ENCODE results near the gene PNLDC1. TPM values are rescaled to one million over a fixed set of nuclear protein-coding genes. Genes with fewer than 3 reads are reported as not detected.
"Not testable (repeated sequence)": the region's sequence is repeated elsewhere in the genome, so short reads cannot be mapped to it uniquely, and the experiment has no call there.

PNLDC1 gene
- total RNA-seq, 1 experiment from 2014 or later = 0.06 TPM

DNA sequence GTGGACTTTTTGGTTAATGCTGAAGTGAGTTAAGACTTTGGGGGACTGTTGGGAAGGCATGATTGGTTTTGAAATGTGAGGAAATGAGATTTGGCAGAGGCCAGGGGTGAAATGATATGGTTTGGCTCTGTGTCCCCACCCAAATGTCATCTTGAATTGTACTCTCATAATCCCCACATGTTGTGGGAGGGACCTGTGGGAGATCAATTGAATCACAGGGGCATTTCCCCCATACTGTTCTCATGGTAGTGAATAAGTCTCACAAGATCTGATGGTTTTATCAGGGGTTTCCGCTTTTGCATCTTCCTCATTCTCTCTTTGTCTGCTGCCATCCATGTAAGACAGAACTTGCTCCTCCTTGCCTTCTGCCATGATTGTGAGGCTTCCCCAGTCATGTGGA, 49.8 kb downstream of the PNLDC1 start:
- not testable (repeated sequence) for DNase-seq (ENCODE audit: low read depth)

GRCh38 chr6:159852877-159853276, 52.8 kb downstream of the PNLDC1 start:
- DNase-seq (ENCODE audit: low read depth) = no peak

DNA sequence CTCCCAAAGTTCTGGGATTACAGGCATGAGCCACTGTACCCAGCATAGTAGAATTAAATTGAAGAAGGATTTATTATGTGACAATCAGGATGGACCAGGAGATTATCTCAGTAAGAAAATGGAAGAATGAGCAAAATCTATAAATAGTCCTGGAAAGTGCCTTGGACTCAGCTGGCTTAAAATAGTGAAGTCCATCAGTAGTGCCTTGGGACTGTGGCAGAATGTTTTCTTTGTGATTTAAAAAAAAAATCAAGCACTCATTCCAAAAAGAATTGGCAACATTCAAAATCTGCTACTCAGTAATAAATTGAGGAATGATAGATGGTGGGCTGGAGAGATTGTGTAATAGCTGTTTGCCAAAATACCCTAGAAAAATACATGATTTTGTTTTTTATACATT, 53.7 kb downstream of the PNLDC1 start:
- no peak for DNase-seq (ENCODE audit: low read depth)

GRCh38 chr6:159854959-159855358, 54.9 kb downstream of the PNLDC1 start:
- DNase-seq (ENCODE audit: low read depth) = no peak

DNA sequence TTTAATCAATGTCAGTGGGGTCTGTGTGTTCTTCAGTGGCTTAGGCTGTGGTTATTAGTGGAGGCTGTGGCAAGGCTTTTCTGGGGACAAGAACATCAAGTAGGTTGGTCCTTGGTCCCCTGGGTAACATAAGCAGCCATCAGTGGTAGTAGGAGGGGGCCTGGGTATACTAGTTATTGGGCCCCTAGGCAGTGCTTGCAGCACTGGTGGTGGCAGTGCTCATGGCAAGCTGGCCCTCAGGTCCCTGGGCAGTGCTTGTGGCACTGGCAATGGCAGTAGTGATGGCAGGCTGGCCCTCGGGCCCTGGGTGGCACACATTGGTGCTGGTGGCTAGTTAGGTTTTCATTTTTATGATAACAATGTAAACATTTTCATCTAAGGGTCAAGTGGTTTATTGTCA, 58.2 kb downstream of the PNLDC1 start:
- DNase-seq (ENCODE audit: low read depth) = no peak

DNA sequence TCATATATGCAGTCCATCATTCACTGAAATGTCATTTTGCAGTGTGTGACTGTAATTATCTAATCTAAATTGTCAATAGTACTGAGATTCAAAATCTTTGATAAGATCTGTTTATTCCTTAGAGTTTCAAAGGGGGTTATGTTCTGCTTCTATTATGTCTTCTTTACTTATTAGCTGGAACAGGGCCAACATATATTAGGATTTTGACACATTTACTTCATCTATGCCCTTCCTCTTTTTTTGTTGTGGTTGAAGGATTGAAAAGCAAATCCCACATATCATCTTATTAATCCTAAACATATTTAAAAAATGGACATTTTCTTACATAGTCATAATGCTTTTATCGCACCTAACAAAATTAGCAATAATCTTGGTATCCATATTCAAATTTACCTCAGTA, 60.4 kb downstream of the PNLDC1 start:
- DNase-seq (ENCODE audit: low read depth) = no peak

GRCh38 chr6:159862103-159862502, 62.0 kb downstream of the PNLDC1 start:
- no peak for DNase-seq (ENCODE audit: low read depth)

DNA sequence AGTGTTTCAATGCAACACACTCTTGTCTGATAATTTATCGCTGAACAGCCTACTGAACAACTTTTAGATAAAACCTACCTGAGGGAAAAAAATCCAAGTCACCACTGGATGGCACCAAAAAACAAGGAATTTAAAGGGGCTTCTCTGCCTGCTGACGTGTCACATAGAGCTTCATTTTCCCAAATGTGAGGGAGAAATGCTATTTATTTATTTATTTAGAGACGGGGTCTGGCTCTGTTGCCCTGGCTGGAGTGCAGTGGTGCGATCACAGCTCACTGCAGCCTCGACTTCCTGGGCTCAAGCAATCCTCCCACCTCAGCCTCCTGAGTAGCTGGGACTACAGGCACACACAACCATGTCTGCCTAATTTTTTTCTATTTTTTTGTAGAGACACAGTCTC, 63.3 kb downstream of the PNLDC1 start:
- peak; percentile 63 for DNase-seq (ENCODE audit: low read depth)

- DNase-seq (ENCODE audit: low read depth) = no peak
These were observed 65.3 kb downstream of the PNLDC1 start for GRCh38 chr6:159865226-159865920.

- DNase-seq (ENCODE audit: low read depth) = no peak
These were observed 66.5 kb downstream of the PNLDC1 start for GRCh38 chr6:159866286-159867247.

Other genes starting within 250 kb of the PNLDC1 start
- 244 and 253 TPM in 2 replicates for gene SOD2, start 107.0 kb upstream of the PNLDC1 start, total RNA-seq (2014; rRNA removed; shearing (Covaris generic))
- gene WTAP, start 72.8 kb upstream of the PNLDC1 start, total RNA-seq (2014; rRNA removed; shearing (Covaris generic)) = 153 and 169 TPM in 2 replicates
- gene ACAT2, start 38.2 kb upstream of the PNLDC1 start, total RNA-seq (2014; rRNA removed; shearing (Covaris generic)) = 95.4 and 110 TPM in 2 replicates
- 741 and 813 TPM in 2 replicates for gene TCP1, start 10.7 kb upstream of the PNLDC1 start, total RNA-seq (2014; rRNA removed; shearing (Covaris generic))
- gene MRPL18, start 9.8 kb upstream of the PNLDC1 start, total RNA-seq (2014; rRNA removed; shearing (Covaris generic)) = 223 and 254 TPM in 2 replicates
- not detected in 2 replicates for gene MAS1, start 90.7 kb downstream of the PNLDC1 start, total RNA-seq (2014; rRNA removed; shearing (Covaris generic))
- gene IGF2R, start 168.8 kb downstream of the PNLDC1 start, total RNA-seq (2014; rRNA removed; shearing (Covaris generic)) = 26.2 and 41.1 TPM in 2 replicates

Measured in Daoy (cell line).